IPS-NIHi11 (cell line): ENCODE data around the gene CLASRP.

Source experiments
- DNase-seq: peaks from one replicate; pipeline ENCODE4 v3.0.0; 2012; ENCODE audit warnings: mixed read lengths, low spot score

Gene CLASRP

GRCh38 chr19:45061965-45062364 is 23.1 kb downstream of the CLASRP start:
- DNase-seq = no peak

DNA sequence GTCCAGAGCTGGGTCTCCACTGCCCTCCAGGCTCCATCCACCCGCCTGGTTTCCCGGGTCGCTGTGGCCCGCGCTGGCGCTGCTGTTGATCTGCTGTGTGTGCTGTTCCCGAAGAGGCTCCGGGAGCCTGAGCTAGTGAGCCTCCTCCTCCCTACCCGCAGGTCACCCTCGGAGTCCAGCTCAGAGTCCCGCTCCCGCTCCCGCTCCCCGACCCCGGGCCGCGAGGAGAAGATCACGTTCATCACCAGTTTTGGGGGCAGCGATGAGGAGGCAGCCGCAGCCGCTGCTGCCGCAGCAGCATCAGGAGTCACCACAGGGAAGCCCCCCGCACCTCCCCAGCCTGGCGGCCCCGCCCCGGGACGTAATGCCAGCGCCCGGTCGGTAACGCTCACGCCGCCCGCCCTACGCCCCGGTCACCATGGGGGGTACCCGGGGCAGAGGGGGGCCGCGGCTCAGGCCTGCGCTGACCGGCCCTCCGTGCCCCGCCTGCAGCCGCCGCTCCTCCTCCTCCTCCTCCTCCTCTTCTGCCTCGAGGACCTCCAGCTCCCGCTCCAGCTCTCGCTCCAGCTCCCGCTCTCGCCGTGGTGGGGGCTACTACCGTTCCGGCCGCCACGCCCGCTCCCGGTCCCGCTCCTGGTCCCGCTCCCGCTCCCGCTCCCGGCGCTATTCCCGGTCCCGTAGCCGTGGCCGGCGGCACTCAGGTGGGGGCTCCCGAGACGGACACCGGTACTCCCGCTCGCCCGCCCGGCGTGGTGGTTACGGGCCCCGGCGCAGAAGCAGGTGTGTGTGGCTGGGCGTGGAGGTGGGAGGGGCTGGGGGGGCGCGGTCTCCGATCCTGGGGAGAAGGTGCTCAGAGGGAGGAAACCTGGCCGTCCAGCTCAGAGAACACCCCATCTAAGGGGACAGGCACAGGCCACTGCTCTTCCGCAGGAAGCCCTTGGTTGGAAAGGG is 25.3 kb downstream of the CLASRP start:
- DNase-seq = no peak

DNA sequence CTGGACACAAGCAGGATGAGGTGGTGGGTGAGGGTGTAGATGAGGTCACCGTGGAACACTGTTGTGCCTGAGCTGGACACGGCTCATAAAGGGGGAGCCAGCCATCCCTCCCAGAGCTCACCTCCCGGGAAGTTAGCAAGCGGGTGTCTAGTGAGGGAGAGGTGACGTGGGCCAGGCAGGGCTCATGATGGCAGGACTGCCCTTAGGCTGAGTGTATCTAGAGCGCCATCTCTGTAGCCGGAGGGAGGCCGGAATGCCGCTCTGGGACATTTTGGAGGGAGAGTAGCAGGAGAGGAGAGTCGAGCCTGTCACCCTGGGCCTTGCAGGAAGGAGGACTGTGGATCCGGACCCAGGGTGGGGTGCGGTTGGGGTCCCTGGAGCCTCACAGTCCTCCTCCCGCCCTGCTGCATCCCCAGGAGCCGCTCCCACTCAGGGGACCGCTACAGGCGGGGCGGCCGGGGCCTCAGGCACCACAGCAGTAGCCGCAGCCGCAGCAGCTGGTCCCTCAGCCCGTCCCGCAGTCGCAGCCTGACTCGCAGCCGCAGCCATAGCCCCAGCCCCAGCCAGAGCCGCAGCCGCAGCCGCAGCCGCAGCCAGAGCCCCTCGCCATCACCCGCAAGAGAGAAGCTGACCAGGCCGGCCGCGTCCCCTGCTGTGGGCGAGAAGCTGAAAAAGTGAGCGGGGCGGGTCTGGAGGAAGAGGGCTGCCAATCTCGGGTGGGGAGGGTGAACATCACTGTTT is 28.2 kb downstream of the CLASRP start:
- DNase-seq = no peak

DNA sequence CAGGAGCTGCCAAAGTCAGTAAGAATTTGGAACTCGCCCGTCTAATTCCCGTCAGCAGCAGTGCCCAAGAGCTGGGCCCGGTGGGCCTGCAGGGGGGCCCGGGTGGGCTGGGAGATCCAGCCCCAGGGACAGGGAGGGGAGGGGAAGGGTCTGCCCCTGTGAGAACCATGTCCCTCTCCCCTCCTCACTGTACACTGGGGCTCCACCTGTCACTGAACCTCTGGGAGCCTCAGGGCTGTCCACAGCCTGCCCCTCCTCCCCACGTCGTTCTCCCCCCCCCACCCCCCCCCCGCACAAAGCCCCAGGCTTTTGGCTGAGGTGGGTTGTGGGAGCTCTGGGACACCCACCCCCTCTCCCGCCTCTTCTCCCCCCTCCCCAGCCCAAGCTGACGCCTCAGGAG is 29.2 kb downstream of the CLASRP start:
- DNase-seq = no peak

DNA sequence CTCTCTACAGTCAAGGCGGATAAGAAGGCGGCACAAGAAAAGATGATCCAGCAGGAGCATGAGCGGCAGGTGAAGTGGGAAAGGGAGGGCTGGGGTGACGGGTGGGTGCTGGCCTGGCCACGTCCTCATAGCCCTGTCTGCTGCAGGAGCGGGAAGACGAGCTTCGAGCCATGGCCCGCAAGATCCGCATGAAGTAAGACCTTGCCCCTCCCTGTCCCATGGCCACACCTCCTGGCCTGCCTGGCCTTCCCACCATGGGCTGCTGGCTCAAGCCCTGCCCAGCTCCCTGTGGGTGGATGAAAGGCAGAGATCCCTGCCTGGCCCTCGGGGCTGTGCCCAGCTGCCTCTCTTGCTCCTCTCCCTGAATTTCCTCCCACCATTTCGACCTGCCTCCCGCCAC is 30.2 kb downstream of the CLASRP start:
- DNase-seq = peak; percentile 78

DNA sequence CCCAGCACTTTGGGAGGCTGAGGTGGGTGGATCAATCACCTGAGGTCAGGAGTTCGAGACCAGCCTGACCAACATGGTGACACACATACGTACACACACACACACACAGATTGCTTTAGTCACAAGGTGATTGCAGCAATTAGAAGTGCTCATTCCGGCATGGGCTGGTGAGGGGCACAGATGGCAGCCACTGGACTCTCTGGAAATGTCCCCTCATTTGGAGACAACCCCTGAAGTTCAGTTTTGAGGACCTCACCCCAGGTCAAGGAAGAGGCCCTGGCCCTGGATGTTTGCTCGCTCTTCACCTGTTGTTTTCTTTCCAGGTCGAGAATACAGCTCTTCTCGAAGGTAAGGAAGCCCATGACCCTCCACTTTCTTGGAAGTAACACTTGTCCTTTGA is 31.4 kb downstream of the CLASRP start:
- no peak for DNase-seq

- DNase-seq = no peak
Observed at GRCh38 chr19:45070861-45071544, 32.2 kb downstream of the CLASRP start.

DNA sequence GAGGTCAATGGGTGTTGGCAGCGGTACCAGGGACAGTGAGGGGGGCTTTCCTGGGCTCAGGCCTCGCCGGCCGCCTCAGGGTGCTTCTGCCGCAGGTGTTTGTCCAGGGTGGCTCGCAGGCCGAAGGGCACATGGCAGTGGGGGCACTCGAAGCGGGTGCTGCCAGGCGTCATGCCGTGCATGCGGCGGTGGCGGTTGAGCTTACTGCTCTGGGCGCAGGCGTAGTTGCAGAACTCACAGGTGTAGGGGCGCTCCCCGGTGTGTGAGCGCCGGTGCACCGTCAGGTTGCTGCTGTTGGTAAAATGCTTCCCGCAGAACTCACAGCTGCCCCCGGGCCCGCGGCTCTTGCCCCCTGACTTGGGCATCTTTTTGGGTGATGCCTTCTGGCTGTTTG is 32.7 kb downstream of the CLASRP start:
- no peak for DNase-seq

GRCh38 chr19:45071969-45072790 is 33.3 kb downstream of the CLASRP start:
- DNase-seq = peak; percentile 40

- DNase-seq = peak; percentile 44
Observed at GRCh38 chr19:45074744-45075300, 36.0 kb downstream of the CLASRP start.

GRCh38 chr19:45075301-45076028 is 36.6 kb downstream of the CLASRP start:
- DNase-seq = peak; percentile 81

DNA sequence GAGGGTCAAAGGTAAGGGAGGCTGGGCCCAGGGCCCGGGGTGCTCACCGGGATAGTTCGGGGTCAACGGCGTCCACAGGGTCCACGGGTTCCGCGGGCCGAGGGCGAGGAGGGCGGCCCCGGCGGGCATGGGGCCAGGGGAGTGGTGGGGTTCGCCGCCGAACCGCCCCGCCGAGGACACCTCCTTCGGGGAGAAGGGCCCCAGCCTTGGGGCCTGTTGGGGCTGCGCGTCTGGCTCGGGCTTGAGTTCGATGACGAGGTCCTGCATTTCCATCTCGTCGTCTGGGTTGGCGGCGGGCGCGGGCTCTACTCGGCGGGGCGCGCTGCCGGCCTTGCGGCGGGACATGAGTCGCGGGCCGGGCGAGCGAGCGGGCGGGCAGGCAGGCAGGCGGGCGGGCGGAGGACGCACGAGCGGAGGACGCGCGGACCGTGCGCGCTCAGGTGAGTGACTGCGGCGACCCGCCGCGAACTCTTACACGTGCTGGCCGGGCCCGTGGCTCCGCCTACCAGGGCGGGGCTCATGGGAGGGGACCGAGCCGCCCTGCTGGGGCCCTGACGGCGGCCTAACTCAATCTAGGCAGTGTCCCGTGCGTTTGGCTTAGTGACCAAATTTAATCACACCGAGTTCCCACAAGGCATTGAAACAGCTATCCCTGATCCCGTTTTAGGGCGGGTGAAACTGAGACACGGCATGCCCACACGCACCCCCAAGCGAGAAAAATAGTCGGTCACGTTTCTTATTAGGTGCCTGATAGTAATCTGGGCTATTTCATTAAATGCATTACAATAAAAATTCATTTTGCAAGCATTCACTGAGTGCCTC is 37.4 kb downstream of the CLASRP start, which contains the start of gene ZNF296:
Gene ZNF296, minus strand, starts transcription at position 450 of the 822 bp plus-strand sequence. Its CDS starts 105 bp downstream, at position 345.
- peak; percentile 87 for DNase-seq

DNA sequence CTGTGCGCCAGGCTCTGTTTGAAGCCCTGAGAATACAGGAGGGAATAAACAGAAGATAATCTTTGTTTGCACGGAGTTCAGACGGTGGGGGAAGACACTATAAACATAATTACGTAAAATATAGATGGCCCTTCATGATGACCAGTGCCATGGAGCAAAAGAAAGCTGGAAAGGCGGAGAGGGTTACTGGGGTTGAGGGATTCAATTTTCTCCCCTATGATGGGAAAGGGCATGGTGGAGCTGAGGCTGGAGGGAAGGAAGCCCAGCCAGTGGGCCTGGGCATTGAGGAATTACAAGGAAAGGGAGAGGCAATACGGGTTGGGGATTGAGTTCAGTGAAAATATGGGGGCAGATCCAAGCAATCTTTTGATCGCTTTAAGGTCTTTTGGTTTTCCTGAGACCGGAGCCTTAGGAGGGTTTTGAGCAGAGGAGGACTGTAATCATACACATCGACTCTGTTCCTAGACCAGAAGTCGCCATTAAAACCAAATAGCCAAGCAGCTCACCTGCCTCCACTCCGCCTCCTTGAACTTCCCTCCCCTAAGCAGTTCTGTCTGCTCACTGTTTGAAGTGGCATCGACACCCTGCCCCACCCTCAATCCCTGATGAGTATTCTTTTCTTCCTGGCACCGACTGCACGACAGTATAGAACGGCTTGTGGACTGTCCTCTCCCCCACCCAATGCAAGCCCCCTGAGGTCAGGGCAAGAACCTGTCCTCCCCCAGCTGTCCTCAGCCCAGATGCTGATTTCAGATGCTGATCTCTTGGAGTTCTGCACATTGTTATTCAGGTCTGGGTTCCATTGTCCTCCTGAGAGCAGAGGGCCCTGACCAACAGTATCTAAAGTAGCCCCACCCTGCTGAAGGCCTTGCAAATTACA is 38.2 kb downstream of the CLASRP start:
- no peak for DNase-seq

- no peak for DNase-seq
Observed at GRCh38 chr19:45078390-45079062, 39.7 kb downstream of the CLASRP start.

GRCh38 chr19:45079063-45079910 is 40.4 kb downstream of the CLASRP start, which contains the start of gene GEMIN7:
GEMIN7 (plus strand) TSS chr19:45079260; CDS start chr19:45090115, 10,855 bp downstream.
- DNase-seq = peak; percentile 83

GRCh38 chr19:45079911-45080370 is 41.1 kb downstream of the CLASRP start:
- DNase-seq = no peak

- DNase-seq = no peak
Observed at GRCh38 chr19:45082170-45082569, 43.3 kb downstream of the CLASRP start.
